HG02588 (cell line): Measurements from ENCODE around the gene CYSLTR2.
"Not testable (repeated sequence)": the region's sequence is repeated elsewhere in the genome, so short reads cannot be mapped to it uniquely, and the experiment has no call there.

Experiments
- ATAC-seq: cut with Tn5 transposase; IDR thresholded peaks from one replicate; pipeline ENCODE4 v1.9.1; 2021; ENCODE audit warnings: mild to moderate bottlenecking, moderate library complexity; ENCODE audit not compliant: unreplicated experiment

Gene CYSLTR2

DNA sequence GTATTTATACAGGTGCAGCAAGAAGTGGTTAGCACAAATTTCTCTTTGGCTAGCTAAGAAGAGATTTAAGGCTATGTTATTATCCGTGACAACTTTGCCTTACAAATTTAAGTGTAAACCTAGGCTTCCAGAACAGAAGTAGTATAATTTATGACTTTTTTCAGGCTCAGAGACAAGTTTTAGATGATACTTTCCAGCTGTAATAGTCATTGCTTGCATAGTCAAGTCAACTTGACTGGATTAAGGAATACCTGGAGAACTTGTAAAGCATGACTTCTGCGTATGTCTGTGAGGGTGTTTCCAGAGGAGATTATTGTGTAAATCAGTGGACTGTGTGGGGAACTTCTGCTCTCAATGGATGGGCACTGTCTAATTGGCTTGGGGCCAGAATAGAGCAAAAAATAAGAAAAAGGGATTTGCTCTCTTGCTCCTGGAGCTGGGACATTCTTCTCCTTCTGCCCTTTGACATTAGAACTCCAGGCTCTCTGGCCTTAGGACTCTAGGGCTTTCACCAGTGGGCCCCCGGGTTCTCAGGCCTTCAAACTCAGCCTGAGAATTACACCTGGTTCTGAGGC lies 33.0 kb downstream of the CYSLTR2 start:
- ATAC-seq = no peak

DNA sequence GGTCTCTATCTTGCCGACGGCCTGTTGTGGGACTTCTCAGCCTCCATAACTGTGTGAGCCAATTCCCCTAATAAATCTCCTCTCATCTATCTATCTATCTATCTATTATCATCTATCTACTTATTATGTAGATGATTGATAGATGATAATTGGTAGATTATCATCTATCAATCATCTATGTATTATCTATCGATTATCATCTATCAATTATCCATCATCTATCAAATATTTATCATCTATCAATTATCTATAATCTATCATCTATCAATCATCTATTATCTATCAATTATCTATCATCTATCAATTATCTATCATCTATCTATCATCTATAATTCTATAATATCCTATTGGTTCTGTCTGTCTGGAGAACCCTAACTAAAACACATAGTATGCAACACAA lies 33.5 kb downstream of the CYSLTR2 start:
- no peak for ATAC-seq

DNA sequence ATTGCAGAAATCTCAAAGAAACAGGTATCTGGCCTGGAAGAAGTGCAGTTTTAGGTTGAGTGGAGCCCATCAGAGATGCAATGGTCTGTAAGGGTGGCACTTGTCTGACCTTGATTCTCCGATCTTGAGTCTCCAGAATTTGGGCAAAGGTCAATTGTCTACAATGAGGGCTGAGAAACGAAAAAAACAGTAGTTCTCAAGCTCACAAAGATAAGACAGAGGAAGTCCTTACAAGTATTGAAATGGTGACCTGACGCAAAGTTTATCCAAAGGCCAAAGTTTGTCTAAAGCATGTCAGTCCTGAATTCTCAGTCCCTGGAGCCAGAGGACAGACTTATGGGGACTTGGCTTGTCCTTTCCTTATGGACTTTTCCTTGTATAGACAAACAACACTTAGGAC lies 40.3 kb downstream of the CYSLTR2 start:
- no peak for ATAC-seq

DNA sequence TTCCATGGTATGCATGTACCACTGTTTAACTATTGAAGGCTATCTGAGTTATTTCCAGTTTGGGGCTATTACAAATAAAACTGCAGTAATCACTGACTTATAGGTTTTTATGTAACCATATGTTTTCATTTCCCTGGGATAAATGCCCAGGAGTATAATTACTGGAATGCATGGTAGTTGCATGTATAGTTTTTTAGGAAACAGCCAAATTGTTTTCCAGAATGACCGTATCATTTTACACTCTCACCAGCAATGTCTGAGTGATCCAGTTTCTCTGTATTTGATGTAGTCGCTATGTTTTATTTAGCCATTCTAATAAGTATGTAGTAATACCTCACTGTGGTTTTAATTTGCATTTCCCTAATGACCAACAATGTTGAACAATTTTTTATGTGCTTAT lies 42.0 kb downstream of the CYSLTR2 start:
- ATAC-seq = no peak

DNA sequence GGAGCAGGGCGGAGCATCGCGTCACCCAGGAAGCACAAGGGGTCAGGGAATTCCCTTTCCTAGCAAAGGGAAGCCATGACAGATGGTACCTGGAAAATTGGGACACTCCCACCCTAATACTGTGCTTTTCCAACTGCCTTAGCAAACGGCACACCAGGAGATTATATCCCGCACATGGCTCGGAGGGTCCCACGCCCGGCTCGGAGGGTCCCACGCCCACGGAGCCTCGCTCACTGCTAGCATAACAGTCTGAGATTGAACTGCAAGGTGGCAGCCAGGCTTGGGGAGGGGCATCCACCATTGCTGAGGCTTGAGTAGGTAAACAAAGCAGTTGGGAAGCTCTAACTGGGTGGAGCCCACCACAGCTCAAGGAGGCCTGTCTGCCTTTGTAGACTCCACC lies 42.9 kb downstream of the CYSLTR2 start:
- not testable (repeated sequence) for ATAC-seq

DNA sequence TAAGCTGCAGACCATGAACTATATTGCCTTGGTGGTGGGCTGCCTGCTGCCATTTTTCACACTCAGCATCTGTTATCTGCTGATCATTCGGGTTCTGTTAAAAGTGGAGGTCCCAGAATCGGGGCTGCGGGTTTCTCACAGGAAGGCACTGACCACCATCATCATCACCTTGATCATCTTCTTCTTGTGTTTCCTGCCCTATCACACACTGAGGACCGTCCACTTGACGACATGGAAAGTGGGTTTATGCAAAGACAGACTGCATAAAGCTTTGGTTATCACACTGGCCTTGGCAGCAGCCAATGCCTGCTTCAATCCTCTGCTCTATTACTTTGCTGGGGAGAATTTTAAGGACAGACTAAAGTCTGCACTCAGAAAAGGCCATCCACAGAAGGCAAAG lies 53.7 kb downstream of the CYSLTR2 start:
- no peak for ATAC-seq

DNA sequence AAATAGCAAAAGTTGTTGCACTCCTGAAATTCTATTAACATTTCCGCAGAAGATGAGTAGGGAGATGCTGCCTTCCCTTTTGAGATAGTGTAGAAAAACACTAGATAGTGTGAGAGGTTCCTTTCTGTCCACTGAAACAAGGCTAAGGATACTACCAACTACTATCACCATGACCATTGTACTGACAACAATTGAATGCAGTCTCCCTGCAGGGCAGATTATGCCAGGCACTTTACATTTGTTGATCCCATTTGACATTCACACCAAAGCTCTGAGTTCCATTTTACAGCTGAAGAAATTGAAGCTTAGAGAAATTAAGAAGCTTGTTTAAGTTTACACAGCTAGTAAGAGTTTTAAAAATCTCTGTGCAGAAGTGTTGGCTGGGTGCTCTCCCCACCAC lies 55.0 kb downstream of the CYSLTR2 start:
- no peak for ATAC-seq

DNA sequence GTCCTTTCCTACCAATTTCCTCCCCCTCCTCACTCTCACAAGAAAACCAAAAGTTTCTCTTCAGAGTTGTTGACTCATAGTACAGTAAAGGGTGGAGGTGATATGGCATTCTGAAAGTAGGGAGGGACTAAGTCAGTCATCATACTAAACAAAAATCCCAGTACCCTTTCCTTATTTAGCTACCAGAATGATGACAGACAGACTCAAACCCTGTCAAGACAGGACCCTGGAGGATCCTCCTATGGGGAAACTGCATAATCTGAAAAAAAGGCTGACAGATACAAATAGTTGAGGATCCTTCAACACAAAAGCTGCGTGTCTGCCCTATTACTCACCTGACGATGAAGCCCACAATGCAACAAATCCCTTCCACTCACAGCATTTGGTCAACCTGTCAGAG lies 55.5 kb downstream of the CYSLTR2 start:
- ATAC-seq = no peak

DNA sequence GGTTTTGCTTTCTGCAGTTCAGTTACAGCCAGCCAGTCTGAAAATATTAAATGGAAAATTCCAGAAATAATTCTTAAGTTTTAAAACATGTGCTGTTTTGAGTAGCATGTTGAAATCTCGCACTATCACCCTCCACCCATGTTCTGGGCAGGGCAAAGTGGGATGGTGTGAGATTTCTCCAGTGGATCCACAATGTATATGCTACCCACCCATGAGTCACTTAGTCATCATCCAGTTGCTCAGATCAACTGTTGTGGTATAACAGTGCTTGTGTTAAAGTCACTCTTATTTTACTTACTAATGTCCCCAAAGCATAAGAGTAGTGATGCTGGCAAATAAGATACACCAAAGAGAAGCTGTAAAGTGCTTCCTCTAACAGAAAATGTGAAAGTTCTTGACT lies 56.4 kb downstream of the CYSLTR2 start:
- ATAC-seq = no peak

DNA sequence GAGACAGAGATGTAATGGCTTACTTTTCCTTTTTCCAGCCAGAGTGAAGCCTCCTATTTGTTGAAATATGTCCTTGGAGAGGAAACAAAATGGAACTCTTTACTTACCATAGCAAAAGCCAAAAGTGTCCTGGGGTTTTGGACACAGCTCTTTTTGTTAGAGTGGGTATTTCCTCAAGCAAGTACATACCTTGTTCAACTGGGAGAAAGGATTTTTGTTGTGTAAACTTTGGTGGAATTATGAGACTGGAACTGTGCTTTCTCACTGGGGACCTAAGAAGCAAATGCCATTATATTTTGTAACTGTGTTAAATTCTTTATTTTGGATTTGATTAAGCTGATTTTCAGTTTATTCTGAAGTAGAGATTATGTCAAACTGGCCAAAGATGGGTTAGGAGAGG lies 58.4 kb downstream of the CYSLTR2 start:
- no peak for ATAC-seq

DNA sequence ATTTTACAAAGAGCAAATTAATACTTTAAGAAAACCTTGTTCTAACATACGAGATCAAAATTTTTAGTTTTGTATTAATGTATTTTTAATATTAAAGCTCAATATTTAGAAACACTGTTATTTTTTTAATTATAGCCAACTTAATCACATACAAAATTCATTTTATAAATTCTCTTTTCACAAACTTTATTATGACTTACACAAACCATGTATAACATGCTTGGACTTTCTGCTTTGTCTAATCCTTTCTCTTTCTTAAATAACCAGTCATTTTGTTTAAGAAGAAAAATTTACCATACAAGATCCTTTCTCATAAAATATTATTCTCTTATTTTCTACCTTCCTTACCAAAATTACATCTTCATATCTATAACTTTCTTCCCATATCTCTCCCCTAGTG lies 62.2 kb downstream of the CYSLTR2 start:
- ATAC-seq = no peak

DNA sequence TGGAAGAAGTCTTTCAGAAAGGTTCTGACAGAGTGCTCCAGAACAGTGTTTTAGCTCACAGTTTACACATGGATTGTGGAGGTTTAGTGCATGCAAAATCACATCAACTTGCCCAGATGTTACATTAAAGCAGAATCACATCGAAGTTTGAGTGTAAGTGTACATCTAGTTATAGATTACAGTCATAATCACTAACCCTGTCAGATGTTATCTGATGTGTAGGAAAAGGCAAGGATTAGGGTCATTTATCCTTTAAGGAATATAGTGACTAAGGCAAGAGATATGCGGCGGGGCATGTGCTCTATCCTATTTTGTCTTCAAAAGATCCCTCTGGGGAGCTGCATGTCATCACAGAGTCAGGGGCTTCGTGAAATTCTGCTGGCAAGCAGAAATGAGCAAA lies 66.9 kb downstream of the CYSLTR2 start:
- no peak for ATAC-seq

DNA sequence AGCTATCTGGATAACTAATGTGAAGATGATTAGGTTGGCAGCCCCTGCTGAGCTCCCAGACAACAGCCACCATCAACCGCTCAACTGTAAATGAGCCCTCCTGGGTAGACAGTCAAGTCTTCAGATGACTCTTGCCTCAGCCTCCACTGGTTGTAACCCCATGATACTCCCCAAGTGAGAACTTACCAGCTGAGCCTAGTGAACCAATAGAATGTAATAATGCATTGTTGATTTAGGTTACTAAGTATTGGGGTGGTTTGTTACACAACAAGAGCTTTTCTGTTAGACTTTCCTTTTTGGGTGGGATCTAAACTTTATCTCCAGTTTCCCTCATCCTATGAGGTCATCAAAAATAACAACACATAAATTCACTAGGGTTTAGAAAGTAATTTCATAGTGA lies 69.4 kb downstream of the CYSLTR2 start:
- no peak for ATAC-seq

DNA sequence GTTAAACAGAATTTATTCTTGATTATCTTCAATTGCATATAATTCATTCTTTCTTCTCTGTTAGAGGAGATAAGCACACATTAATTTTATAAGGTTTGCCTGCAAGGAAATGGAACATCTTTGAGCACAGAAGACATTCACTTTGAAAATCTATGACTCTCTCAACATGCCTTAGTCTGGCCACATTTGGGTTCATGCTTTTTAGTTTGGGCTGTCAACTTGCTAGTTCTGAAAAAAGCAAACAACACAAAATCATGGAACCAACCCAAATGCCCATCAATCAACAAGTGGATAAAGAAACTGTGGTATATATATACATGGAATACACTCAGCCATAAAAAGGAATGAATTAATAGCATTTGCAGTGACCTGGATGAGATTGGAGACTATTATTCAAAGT lies 71.5 kb downstream of the CYSLTR2 start:
- no peak for ATAC-seq

DNA sequence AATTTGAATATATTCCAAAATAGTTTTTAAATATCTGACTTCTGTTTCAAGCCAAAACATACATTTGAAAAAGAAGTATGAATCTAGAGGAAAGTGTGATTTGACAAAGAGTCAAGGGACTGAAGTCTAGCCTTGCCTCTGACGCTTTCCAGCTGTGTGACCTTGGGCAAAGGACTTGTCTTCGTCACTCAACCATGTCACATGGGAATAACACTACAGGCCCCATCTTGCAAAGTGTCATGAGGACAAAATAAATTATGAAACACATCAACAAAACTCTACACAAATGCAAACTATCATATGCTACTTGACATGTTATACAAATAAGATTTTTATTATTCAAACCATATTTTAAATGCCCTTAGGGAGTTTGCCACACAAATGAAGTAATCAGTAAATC lies 73.0 kb downstream of the CYSLTR2 start:
- ATAC-seq = no peak

DNA sequence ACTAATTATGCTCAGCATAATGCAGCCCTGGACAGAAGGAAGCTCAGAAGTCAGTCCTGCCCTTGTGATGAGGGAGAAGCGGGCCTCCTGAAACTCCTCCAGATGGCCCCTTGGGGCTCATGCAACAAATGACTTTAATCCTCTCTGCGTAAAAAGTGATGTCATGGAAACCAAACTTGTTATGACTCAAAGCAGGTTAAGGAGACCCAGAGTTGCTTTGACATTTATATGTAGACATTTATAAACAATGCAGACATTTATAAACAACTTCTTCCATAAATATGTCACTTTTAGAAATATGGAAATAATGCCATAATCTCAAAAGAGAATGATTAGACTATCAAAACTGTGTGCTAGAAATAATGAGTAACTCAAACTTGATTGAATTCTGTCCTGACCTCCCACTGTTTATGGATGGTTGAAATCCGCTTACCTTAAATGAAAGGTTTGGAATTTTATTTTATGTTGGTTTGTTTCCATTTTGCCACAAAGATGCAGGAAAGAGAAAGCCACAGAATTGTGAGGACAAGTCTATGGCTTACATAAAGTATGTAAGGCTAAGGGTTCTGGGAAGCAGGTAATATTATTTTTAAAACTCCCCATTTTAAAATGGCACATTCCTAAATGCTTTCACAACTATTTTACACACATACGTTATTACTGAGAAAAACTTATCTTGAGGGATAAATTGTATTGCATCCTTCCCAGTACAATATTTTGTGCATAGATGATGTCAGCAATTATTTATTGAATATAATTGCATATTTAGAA lies 73.7 kb downstream of the CYSLTR2 start:
- ATAC-seq = no peak

DNA sequence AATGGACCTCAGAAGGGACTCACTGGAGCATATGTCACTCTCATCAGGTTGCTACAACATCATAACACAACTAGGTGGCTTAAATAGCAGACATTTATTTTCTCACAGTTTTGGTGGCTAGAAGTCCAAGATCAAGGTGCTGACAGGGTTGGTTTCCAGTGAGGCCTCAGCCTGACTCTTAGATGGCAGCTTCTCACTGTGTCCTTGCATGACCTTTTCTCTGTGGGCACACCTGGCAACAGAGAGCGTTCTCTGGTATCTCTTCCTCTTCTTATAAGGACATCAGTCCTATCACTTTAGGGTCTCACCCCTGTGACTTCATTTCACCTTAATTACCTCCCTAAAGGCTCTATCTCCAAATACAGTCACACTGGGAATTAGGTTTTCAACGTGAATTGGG lies 74.5 kb downstream of the CYSLTR2 start:
- ATAC-seq = no peak

DNA sequence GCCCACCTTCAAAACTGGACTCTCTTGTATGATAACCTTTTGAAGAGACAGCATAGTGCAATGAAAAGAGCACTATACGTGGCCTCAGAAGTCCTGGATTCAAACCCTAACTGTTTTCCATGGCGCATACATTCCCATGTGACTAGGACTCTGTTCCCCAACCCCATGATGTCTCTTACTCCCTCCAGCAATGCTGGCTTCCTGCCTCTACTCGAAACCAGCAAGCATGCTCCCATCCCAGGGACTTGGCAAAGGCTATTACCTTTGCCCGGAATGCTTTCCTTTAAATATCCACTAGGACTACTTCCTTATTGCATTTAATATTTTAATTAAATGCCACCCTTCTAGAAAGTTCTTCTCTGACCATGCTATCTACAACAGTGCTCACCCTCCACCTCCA lies 75.1 kb downstream of the CYSLTR2 start:
- no peak for ATAC-seq

DNA sequence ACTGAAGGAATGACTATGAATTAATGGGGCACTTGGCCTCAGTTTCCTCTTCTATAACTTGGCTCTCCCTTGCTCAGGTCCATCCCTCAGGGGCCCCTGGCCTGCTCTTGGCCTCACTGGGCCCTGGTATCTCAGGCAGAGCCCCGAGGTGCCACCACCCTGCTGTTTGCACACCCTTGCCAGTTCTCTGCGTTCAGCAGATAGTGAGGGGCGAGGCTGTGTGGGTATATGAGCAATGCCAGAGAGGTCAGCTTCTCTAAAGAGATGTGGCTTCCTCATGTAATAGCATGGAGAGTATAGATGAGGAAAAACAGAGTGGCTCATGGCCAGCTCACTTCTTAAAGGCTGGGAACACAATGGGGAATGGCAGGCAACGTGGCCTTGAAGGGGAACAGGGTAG lies 76.1 kb downstream of the CYSLTR2 start:
- ATAC-seq = no peak

DNA sequence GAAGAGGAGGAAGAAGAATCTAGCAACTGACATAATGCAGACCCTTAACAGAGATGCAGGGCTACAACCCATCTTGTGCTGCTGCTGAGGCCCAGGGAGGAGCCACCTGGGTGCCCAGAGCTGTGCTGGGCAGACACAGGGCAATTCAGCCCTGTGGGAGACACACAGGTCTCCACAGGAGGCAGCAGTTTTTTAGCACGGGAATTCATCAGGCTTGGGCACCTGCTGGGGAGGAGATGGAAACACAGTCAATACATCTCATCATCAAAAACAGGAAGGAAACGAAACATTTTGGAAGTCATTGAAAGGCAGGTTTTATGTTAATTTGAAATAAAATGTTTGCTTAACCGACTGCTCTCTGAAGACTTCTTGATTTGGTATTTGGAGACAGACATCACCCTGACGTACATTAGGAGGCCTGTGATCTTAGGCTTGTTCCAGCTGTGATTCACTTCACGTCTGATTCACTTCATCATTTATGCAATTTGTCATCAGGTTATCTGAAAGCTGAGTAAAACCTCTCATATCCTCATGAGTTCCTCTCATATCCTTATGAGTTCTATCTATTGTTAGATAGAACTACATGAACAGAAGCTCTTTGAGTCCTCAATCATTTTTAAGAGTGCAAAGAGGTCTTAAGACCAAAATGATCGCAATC lies 77.4 kb downstream of the CYSLTR2 start:
- ATAC-seq = no peak

DNA sequence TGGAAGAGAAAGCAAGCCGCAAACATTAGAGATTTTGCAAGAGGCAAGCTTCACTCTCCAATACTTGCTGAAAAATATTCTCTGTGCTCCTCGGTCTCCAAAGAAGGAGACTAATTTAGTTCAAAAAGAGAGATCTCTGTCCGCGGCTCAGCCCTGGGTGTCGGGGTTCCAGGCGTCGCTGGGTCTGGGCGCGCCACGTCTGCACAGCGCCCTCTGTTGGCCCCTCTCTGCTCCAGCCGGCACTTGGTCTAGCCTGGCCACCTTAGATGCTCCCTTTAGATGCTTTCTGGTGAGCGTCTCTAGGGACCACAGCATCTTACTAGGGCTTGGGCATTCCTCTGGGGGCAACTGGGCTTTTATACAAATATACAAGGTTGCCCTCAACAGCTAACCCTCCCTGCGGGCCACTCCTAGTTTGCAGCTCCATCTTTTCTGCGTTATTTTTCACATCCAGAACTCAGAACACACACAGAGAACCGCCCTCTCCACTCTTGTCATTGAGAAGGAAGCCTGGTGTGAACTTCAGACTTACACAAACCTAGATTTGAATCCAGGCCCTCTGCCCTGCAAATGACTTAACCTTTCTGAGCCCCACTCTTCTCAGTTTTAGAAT lies 78.3 kb downstream of the CYSLTR2 start:
- peak; percentile 67 for ATAC-seq

DNA sequence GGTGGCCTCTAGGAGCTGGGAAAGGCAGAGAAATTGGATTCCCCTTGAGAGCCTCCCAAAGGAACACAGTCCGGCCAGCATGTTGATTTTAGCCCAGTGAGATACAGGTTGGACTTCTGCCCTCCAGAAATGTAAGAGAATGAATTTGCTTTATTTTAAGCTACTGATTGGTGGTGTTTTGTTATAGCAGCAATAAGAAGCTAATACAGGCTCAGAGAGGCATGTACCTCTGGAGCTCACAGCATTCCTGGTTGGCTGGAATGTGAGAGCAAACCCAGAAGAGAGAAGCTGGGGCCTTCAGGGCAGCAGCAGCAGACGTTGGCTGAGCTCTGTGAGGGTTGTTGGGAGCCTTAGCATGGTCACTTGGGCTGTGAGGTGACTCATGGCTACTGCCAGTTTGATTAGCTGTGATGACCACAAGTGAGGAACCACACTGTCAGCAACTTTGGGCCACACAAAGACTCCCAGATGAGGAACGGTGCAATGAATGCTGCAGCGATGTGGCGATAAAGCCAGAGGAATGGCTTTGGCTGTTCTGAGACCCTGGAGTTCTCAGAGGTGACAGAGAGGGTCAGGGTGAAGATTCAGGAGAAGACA lies 80.1 kb downstream of the CYSLTR2 start:
- no peak for ATAC-seq
